Measurements from ENCODE around the gene CDH20. TPM values are rescaled to one million over a fixed set of nuclear protein-coding genes. Genes with fewer than 3 reads are reported as not detected.
A peak's percentile ranks its signal among the peaks of the same experiment; 100 is the strongest.

CDH20 gene
- not detected in 2 replicates for polyA plus RNA-seq (2011; rRNA removed)
- not detected in 2 replicates for polyA plus RNA-seq (2012; cell fraction: cytosol; rRNA removed)
- not detected in 2 replicates for polyA plus RNA-seq (2012; cell fraction: nucleus; rRNA removed)
- not detected in 3 replicates for polyA plus RNA-seq (2017; fragmentation: RNase III; extraction: RNeasy Plus Mini Kit Qiagen cat#74134 plus additional on column Dnase treatment)
- polyA minus RNA-seq (2011; rRNA and poly(A)+ RNA removed) = not detected in 2 replicates

- DNase-seq (ENCODE audit: low read depth in 1 of 2, low spot score in 1 of 2) (no peak), FAIRE-seq (no peak), ATAC-seq (no peak)
- TF ChIP-seq RFX5 (IDR thresholded peaks at IDR 0.05) (no peak), EP300 (IDR thresholded peaks at IDR 0.05) (no peak), FOSL2 (IDR thresholded peaks at IDR 0.05) (no peak), FOSL2 (CRISPR knock-in tag; IDR thresholded peaks at IDR 0.05) (no peak), RNF2 (IDR thresholded peaks at IDR 0.05; ENCODE audit: borderline replicate concordance, low read depth) (no peak)
- H3K4me2 ChIP-seq = 0 out of 3 replicates have a peak within 1 kb of the TSS, but pooled peaks have one; percentile 19
- no peak within 1 kb of the TSS for H3K27ac ChIP-seq
- no peak within 1 kb of the TSS for H3K4me3 ChIP-seq
- POLR2A ChIA-PET = no interaction called here
- H3K9me3 ChIP-seq = no peaks in the 10 kb centered on the region
- CTCF ChIA-PET = interaction anchor here (1.5 kb wide), 1 partner anchor 11 kb away, joined by 3 read pairs; no protein-coding TSS in a partner anchor
- H3K4me1 ChIP-seq = no peaks in the 10 kb centered on the region
- 0% methylated on average over 1 of the region's 32 CpGs for WGBS (ENCODE audit: missing lambda C conversion rate)
Measured at GRCh38 chr18:61333271-61333745, at the start of gene CDH20. Gene CDH20 (plus strand): TSS chr18:61333430.

DNA sequence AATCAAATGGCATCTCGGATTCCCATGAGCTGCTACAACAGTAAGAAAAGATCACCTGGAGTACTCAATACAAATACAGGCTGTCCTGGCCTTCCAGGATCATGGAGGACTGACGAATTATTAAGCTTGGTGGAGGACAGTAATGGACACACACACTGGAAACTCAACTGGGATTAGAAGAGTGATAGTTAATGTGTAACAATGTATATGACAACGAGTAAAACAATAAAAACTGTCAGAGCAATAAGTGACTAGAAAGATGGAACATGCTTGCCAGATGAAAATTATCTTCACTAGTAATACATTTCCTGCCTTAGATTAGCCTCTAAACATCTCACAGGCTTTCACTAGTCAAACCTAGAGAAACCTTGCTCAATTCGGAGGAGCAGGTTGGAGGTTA, 49.2 kb upstream of the CDH20 start:
- ATAC-seq = no peak
- WGBS (ENCODE audit: missing lambda C conversion rate) = 0% methylated on average over 4 of the region's 4 CpGs
- CTCF ChIA-PET = no interaction called here
- Histone ChIP-seq H3K4me2 (no peak overlapping the region), H3K4me1 (no peaks in the 10 kb centered on the region), H3K9me3 (no peaks in the 10 kb centered on the region), H3K4me3 (no peak overlapping the region), H3K27ac (no peak overlapping the region)
- no peak for DNase-seq (ENCODE audit: low read depth in 1 of 2, low spot score in 1 of 2)
- POLR2A ChIA-PET = no interaction called here
- TF ChIP-seq EHF (CRISPR knock-in tag; IDR thresholded peaks at IDR 0.05) (no peak), CBX2 (IDR thresholded peaks at IDR 0.05; ENCODE audit: borderline replicate concordance, low read depth) (no peak), FOSB (CRISPR knock-in tag; IDR thresholded peaks at IDR 0.05) (no peak), SREBF2 (IDR thresholded peaks at IDR 0.05) (no peak), HOXA7 (CRISPR knock-in tag; IDR thresholded peaks at IDR 0.05) (no peak)
- TF ChIP-seq, protein P1, sequence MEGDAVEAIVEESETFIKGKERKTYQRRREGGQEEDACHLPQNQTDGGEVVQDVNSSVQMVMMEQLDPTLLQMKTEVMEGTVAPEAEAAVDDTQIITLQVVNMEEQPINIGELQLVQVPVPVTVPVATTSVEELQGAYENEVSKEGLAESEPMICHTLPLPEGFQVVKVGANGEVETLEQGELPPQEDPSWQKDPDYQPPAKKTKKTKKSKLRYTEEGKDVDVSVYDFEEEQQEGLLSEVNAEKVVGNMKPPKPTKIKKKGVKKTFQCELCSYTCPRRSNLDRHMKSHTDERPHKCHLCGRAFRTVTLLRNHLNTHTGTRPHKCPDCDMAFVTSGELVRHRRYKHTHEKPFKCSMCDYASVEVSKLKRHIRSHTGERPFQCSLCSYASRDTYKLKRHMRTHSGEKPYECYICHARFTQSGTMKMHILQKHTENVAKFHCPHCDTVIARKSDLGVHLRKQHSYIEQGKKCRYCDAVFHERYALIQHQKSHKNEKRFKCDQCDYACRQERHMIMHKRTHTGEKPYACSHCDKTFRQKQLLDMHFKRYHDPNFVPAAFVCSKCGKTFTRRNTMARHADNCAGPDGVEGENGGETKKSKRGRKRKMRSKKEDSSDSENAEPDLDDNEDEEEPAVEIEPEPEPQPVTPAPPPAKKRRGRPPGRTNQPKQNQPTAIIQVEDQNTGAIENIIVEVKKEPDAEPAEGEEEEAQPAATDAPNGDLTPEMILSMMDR (IDR thresholded peaks at IDR 0.05) = no peak
- TF ChIP-seq, protein P2, sequence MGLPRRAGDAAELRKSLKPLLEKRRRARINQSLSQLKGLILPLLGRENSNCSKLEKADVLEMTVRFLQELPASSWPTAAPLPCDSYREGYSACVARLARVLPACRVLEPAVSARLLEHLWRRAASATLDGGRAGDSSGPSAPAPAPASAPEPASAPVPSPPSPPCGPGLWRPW (IDR thresholded peaks at IDR 0.05) = no peak
- FAIRE-seq = no peak

DNA sequence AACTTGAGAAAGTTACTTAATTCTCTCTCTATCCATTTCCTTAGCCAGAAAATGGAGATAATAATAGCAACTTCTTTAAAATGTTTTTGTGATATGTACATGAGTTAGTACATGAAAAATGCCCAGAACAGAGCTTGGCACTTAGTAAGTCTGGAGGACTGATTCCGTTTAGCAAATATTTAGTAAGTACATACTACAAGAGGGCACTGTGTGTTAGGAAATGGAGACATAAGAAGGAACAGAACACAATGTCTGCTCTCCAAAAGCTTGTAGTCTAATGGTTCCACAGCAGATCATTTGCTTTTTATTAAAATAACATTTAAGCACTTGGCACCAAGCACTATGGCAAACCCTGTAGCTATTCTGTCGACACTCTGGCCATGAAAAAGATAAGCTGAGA, 47.5 kb upstream of the CDH20 start:
- POLR2A ChIA-PET = no interaction called here
- 11% methylated on average over 2 of the region's 2 CpGs for WGBS (ENCODE audit: missing lambda C conversion rate)
- CTCF ChIA-PET = no interaction called here

More for the DNA sequence above, 47.5 kb upstream of the CDH20 start:
- DNase-seq (ENCODE audit: low read depth in 1 of 2, low spot score in 1 of 2) (no peak), ATAC-seq (no peak), FAIRE-seq (no peak)
- H3K27ac ChIP-seq = no peak overlapping the region
- no peak overlapping the region for H3K4me3 ChIP-seq
- H3K4me1 ChIP-seq = no peaks in the 10 kb centered on the region
- H3K9me3 ChIP-seq = no peaks in the 10 kb centered on the region
- TF ChIP-seq BCL3 (IDR thresholded peaks at IDR 0.05) (no peak), FOSB (CRISPR knock-in tag; IDR thresholded peaks at IDR 0.05) (no peak), KDM1A (IDR thresholded peaks at IDR 0.05; ENCODE audit: low read depth) (no peak), CEBPB (IDR thresholded peaks at IDR 0.05) (no peak)
- TF ChIP-seq, protein P3, sequence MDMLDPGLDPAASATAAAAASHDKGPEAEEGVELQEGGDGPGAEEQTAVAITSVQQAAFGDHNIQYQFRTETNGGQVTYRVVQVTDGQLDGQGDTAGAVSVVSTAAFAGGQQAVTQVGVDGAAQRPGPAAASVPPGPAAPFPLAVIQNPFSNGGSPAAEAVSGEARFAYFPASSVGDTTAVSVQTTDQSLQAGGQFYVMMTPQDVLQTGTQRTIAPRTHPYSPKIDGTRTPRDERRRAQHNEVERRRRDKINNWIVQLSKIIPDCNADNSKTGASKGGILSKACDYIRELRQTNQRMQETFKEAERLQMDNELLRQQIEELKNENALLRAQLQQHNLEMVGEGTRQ (IDR thresholded peaks at IDR 0.05) = no peak
- H3K4me2 ChIP-seq = no peak overlapping the region

All from A549 (cell line).